Spleen (tissue), 11 donors: Measurements from ENCODE around the gene ZNF175. TPM values are rescaled to one million over a fixed set of nuclear protein-coding genes. Genes with fewer than 3 reads are reported as not detected.

ENCODE experiments used
- DNase-seq: peaks from one replicate; pipeline ENCODE4 v3.0.0-alpha.2; 2020
- H3K27ac ChIP-seq, 8 donors: fragments of 200-600 bp; sonication (generic) in 7 of 8; 1 replicate in 4 of 8; 2 replicates in 4 of 8; pipeline versions ENCODE4 v1.5.0 to v1.8.0; 2016 to 2021; ENCODE audit warnings: inconsistent platforms in 4 of 8, mild to moderate bottlenecking in 4 of 8, moderate library complexity in 1 of 8
- H3K27me3 ChIP-seq, 7 donors: fragments of 200-600 bp; sonication (generic) in 6 of 7; replicated peaks in 1 of 7; 1 replicate in 4 of 7; 2 replicates in 3 of 7; pipeline versions ENCODE4 v1.5.0 to v1.8.0; 2016 to 2021; ENCODE audit warnings: inconsistent platforms in 3 of 7, mild to moderate bottlenecking in 1 of 7
- H3K36me3 ChIP-seq, 6 donors: fragments of 200-600 bp; sonication (generic) in 5 of 6; 1 replicate in 4 of 6; 2 replicates in 2 of 6; pipeline versions ENCODE4 v1.5.0 to v1.8.0; 2016 to 2021; ENCODE audit warnings: inconsistent platforms in 2 of 6
- H3K4me1 ChIP-seq, 6 donors: fragments of 200-600 bp; sonication (generic) in 5 of 6; 1 replicate in 3 of 6; 2 replicates in 3 of 6; pipeline versions ENCODE4 v1.5.0 to v1.8.0; 2016 to 2021; ENCODE audit warnings: inconsistent platforms in 3 of 6
- H3K4me3 ChIP-seq, 8 donors: fragments of 200-600 bp; sonication (generic) in 7 of 8; 1 replicate in 4 of 8; 2 replicates in 4 of 8; pipeline versions ENCODE4 v1.5.0 to v1.8.0; 2016 to 2021; ENCODE audit warnings: inconsistent platforms in 4 of 8, mild to moderate bottlenecking in 4 of 8, moderate library complexity in 2 of 8
- H3K9me3 ChIP-seq, 8 donors: fragments of 200-600 bp; sonication (generic) in 7 of 8; 1 replicate in 4 of 8; 2 replicates in 4 of 8; pipeline versions ENCODE4 v1.5.0 to v1.8.0; 2016 to 2021; ENCODE audit warnings: inconsistent platforms in 4 of 8
- POLR2A ChIP-seq, 3 donors: fragments of 450-650 bp; IDR thresholded peaks; one replicate each; pipeline ENCODE4 v1.5.1; 2017; ENCODE audit warnings: antibody characterized with exemption in 3 of 3, mild to moderate bottlenecking in 1 of 3
- POLR2AphosphoS5 ChIP-seq, 3 donors: sonication (generic); formaldehyde crosslinking; IDR thresholded peaks; one replicate each; pipeline ENCODE4 v1.5.1; 2017; ENCODE audit warnings: antibody characterized with exemption in 3 of 3
- WGBS, 5 donors: extraction: QIAGEN DNeasy Blood & Tissue Kit in 3 of 5; methylation state at CpG; one replicate each; pipeline versions ENCODE4 v1.1.5 to v1.1.7; 2013 to 2018; 5-methylcytosine and 5-hydroxymethylcytosine counted together
- intact Hi-C: fragments of 100-400 bp; cut with DNase I; formaldehyde crosslinking; loops from one replicate; pipeline ENCODE4 v1.15.0; 2023; ENCODE audit warnings: low total_unique reads
- polyA plus RNA-seq, 3 donors: library from polyadenylated mRNA; stranded (reverse); fragments of 200-250 nt; gene quantifications; one replicate each; pipeline ENCODE4 v1.2.1, GENCODE V29; 2013
- total RNA-seq, 7 donors: library from RNA; depleted of rRNA in 3 of 7; stranded (reverse); fragments of >200 nt in 3 of 7; fragmentation: NEBNext Ultra II Directional in 4 of 7; extraction: Animal tissue kit (Norgen Biotek cat#: 25700) in 4 of 7; gene quantifications; one replicate each; pipeline versions ENCODE4 v1.1.0 to v1.2.1, GENCODE V29; 2016 to 2021
- TF ChIP-seq, protein P1 (sequence below), 11 experiments: fragments of 200-600 bp in 7 of 11; fragments of 450-650 bp in 4 of 11; sonication (generic) in 4 of 11; IDR thresholded peaks in 8 of 11; conservative IDR thresholded peaks in 3 of 11; 1 replicate in 7 of 11; 2 replicates in 4 of 11; pipeline versions ENCODE4 v1.4.0 to v1.8.0; 2016 to 2021; ENCODE audit warnings: antibody characterized with exemption in 11 of 11, inconsistent platforms in 4 of 11, mild to moderate bottlenecking in 1 of 11
- donor health status: healthy with polysubstance abuse.
- donor health status: DM: no; HTN: no; CAD: no; lungs with moderate emphysema.
- donor health status: DM: no; HTN: no; CAD: no.
- donor health status: Bipolar disorder and iron deficiency.
- donor health status: healthy.
- donor health status: DM: no; HTN: no; CAD: no.
- donor health status: DM: yes; HTN: yes; CAD: no.

ZNF175 gene
- total and polyA plus RNA-seq, 10 donors: 1.8 to 24.4 (median 12.3) TPM

DNA sequence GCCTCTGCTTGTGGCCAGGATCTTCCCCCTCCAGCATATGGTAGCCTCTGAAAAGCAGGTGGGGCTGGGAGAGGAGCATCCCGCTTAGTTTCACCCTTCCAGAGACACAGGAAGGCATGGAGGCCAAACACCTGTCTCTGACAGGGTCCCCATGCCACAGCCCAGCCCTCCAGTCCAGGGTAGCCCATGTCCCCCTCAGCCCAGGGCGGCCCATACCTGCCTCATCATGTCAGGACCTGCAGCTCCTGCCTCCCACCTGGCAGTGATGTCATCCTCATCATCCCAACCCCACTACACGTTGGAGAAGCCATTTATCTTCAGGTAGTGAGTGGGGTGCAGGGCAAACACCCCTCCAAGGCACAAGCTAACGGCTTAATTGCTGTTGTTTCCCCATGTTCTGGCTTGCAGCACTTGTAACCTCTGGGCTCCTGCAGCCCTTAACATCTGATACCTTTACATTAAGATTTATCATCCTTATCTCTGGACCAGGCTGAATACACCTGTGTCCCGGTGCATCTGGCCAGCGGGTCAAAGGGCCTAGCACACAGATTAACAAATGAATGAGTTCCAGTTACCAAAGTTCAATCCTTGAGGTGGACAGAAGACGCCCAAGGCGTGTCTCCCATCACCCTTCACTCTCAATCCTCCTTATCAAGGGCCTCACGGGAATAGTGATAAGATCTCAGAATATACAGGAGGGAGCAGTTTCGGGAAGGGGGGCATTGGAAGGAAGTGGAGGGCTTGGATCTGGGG, 22.2 kb downstream of the ZNF175 start:
- TF ChIP-seq POLR2A (IDR thresholded peaks at IDR 0.05): no peak
- TF ChIP-seq POLR2AphosphoS5 (IDR thresholded peaks at IDR 0.05): peak in 1 of 3 donors; percentile 15
- H3K27ac ChIP-seq: peak overlapping the region in 2 of 8 donors; percentile 67 to 83
- H3K4me1 ChIP-seq: peaks cover 4 to 25% (median 21%) of the 10 kb centered on the region in 6 donors
- H3K36me3 ChIP-seq: peaks cover 0 to 1% (median 0%) of the 10 kb centered on the region in 6 donors
- intact Hi-C loops: no loop called here
- peaks cover 0 to 15% (median 13%) of the 10 kb centered on the region in 8 donors for H3K9me3 ChIP-seq
- no peak for DNase-seq
- peaks cover 0 to under 1% (median 0%) of the 10 kb centered on the region in 7 donors for H3K27me3 ChIP-seq
- WGBS, 5 donors: 43 to 48% (median 46%) methylated on average over 10 of the region's 10 CpGs
- peak overlapping the region; percentile 49 to 79 (median 73) for H3K4me3 ChIP-seq

DNA sequence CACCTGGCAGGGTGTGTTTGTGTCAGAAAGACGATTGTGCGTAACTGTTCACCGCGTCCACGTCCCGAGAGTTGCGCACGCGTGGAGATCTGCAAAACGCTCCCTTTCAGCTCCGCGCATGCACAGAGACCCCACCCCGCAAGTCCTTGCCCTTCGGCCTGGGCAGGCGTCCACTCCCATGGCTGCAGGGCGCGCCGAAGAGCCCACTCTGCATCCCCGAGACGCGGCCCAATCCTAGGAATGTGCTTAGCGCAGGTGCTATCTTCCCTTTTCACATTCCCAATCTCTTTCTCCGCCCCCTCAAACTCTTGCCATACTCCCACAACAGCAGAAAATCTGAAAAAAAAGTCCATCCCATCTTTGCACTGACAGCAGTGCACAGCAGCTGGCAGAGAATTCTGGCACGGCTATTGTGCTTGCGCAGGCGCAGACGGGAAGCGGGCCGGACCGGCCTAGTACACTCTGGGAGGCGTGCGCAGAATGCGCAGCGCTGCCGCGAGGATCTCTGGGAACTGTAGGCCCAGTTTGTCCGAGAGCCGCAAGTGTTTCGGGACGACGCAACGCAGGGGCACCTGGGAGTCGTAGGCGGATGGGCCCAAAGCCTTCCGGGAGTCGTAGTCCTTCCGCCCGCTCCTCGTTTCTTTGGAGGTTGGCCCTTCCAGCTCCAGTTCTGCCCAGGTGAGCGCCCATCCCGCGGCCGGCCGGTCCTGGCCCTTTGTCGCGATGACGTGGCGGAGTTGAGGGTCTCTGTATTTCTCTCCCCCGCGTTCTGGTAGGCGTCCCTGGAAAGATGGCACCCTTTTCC, 23.1 kb downstream of the ZNF175 start:
- peak; percentile 100 for DNase-seq
- WGBS, 5 donors: 0 to 1% (median 1%) methylated on average over 43 to 61 of the region's 61 CpGs
- TF ChIP-seq POLR2AphosphoS5 (IDR thresholded peaks at IDR 0.05): peak; percentile 84 to 93 (median 86)
- peak in 1 of 3 donors; percentile 56 for TF ChIP-seq POLR2A (IDR thresholded peaks at IDR 0.05)
- TF ChIP-seq, protein P1, sequence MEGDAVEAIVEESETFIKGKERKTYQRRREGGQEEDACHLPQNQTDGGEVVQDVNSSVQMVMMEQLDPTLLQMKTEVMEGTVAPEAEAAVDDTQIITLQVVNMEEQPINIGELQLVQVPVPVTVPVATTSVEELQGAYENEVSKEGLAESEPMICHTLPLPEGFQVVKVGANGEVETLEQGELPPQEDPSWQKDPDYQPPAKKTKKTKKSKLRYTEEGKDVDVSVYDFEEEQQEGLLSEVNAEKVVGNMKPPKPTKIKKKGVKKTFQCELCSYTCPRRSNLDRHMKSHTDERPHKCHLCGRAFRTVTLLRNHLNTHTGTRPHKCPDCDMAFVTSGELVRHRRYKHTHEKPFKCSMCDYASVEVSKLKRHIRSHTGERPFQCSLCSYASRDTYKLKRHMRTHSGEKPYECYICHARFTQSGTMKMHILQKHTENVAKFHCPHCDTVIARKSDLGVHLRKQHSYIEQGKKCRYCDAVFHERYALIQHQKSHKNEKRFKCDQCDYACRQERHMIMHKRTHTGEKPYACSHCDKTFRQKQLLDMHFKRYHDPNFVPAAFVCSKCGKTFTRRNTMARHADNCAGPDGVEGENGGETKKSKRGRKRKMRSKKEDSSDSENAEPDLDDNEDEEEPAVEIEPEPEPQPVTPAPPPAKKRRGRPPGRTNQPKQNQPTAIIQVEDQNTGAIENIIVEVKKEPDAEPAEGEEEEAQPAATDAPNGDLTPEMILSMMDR (IDR thresholded peaks at IDR 0.05 in 8 of 11, conservative IDR thresholded peaks at IDR 0.05 in 3 of 11): peak in 1 of 11 experiments; percentile 32
- peak overlapping the region; percentile 16 to 83 (median 70) for H3K27ac ChIP-seq
- H3K27me3 ChIP-seq: peaks cover 0 to 6% (median 0%) of the 10 kb centered on the region in 7 donors
- no peaks in the 10 kb centered on the region for H3K36me3 ChIP-seq
- H3K4me3 ChIP-seq: peak overlapping the region; percentile 49 to 79 (median 73)
- peaks cover 0 to 12% (median 5%) of the 10 kb centered on the region in 8 donors for H3K9me3 ChIP-seq
- H3K4me1 ChIP-seq: peaks cover 4 to 25% (median 21%) of the 10 kb centered on the region in 6 donors
- intact Hi-C loops: no loop called here

DNA sequence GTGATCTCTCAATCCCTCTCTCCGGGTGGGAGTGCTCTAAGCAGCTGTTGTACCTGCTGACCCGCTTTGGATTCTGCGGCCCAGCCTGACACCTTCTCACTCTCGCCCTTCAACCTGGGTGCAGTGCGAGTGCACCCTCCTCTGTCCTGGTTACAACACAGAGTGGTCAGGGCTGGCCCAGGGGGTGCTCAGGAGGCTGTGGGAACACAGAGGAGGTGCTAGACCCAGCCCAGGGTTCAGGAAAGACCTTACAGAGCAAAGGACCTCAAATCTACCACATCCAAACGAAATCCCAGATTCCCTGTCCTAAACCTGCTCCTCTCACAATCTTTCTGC, 23.7 kb downstream of the ZNF175 start:
- no peak for DNase-seq
- Histone ChIP-seq H3K9me3 (peaks cover 0 to 7% (median under 1%) of the 10 kb centered on the region in 8 donors), H3K27me3 (peaks cover 0 to 12% (median 0%) of the 10 kb centered on the region in 7 donors), H3K4me3 (peak overlapping the region; percentile 49 to 79 (median 73)), H3K27ac (peak overlapping the region; percentile 16 to 83 (median 70)), H3K4me1 (peaks cover 4 to 27% (median 21%) of the 10 kb centered on the region in 6 donors), H3K36me3 (no peaks in the 10 kb centered on the region)
- WGBS, 5 donors: 15 to 36% (median 32%) methylated on average over 6 of the region's 6 CpGs
- intact Hi-C loops: no loop called here
- TF ChIP-seq, protein P1 (IDR thresholded peaks at IDR 0.05 in 8 of 11, conservative IDR thresholded peaks at IDR 0.05 in 3 of 11): no peak
- TF ChIP-seq POLR2AphosphoS5 (IDR thresholded peaks at IDR 0.05): no peak
- no peak for TF ChIP-seq POLR2A (IDR thresholded peaks at IDR 0.05)

DNA sequence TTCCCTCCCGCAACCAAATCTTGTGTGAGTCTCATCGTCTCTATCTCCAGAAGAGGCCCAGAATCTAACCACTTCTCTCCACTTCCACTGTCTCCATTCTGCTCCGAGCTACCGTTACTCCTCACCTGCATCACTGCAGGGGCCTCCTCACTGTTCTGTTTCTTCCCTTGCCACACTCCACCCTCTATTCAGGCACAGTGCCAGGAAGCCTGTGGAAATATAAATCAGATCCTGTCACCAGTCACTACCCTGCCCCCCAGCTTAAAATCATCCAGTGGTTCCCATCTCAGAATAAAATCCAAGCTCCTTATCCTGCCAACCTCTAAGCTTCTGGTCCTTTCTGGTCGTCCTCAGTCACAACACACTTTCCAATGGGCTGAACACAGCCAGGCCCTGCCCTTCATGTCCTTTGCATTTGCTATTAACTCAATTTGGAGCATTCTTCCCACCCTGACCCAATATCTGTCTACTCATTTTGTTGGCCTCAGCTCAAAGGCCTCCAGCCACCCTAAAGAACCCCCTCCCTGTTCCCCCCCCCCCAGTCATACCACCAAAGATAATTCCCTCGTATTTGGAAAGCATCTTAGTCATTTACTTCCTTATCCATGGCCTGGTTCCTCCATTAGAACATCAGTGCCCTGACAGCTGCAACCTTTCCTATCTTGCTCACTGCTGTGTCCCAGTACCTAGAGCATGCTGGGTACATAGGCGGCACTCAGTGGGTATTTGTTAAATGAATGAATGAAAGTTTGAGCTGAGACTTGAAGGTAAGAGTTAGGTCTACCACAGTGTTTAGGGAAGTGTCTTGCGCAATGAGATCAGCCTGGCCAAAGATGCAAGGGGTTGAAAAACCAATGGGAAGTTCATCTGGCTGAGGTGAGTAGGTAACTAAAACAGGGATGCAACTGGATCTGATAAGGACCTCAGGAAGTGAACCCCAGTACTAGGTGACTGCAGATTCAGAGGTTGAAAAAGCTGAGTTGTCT, 24.4 kb downstream of the ZNF175 start:
- 73 to 91% (median 86%) methylated on average over 8 of the region's 8 CpGs for WGBS, 5 donors
- intact Hi-C loops: no loop called here
- peak overlapping the region in 5 of 8 donors; percentile 69 to 79 (median 75) for H3K4me3 ChIP-seq

More for the DNA sequence above, 24.4 kb downstream of the ZNF175 start:
- DNase-seq: no peak
- Histone ChIP-seq H3K27me3 (peaks cover 0 to 18% (median 3%) of the 10 kb centered on the region in 7 donors), H3K4me1 (peaks cover 8 to 31% (median 22%) of the 10 kb centered on the region in 6 donors), H3K36me3 (no peaks in the 10 kb centered on the region), H3K9me3 (peaks cover 0 to 7% (median 0%) of the 10 kb centered on the region in 8 donors), H3K27ac (no peak overlapping the region)
- no peak for TF ChIP-seq POLR2A (IDR thresholded peaks at IDR 0.05)
- TF ChIP-seq, protein P1 (IDR thresholded peaks at IDR 0.05 in 8 of 11, conservative IDR thresholded peaks at IDR 0.05 in 3 of 11): no peak
- TF ChIP-seq POLR2AphosphoS5 (IDR thresholded peaks at IDR 0.05): no peak
